ENCODE results near the gene TSPAN15.

- no peak for TF ChIP-seq CTCF (conservative IDR thresholded peaks at IDR 0.05; ENCODE audit: low read depth, low read length)
- TF ChIP-seq, protein P1, sequence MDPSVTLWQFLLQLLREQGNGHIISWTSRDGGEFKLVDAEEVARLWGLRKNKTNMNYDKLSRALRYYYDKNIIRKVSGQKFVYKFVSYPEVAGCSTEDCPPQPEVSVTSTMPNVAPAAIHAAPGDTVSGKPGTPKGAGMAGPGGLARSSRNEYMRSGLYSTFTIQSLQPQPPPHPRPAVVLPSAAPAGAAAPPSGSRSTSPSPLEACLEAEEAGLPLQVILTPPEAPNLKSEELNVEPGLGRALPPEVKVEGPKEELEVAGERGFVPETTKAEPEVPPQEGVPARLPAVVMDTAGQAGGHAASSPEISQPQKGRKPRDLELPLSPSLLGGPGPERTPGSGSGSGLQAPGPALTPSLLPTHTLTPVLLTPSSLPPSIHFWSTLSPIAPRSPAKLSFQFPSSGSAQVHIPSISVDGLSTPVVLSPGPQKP (IDR thresholded peaks at IDR 0.05; ENCODE audit: borderline replicate concordance, low read depth, low read length): no peak
- no peak for TF ChIP-seq CEBPB (IDR thresholded peaks at IDR 0.05; ENCODE audit: low read depth, low read length)
- no peak for TF ChIP-seq POLR2A (IDR thresholded peaks at IDR 0.05; ENCODE audit: low read depth, low read length)
These were observed 28.6 kb upstream of the TSPAN15 start for GRCh38 chr10:69422676-69423075.
